Prostate gland (tissue), 2 donors: ENCODE measurements around the gene HOXD11. TPM values are rescaled to one million over a fixed set of nuclear protein-coding genes. Genes with fewer than 3 reads are reported as not detected.

Experiments
- DNase-seq: peaks from one replicate; pipeline ENCODE4 v3.0.0-alpha.2; 2019; ENCODE audit warnings: low spot score
- H3K27ac ChIP-seq, 2 donors: fragments of 200-600 bp; sonication (generic); 2 replicates each; pipeline ENCODE4 v1.5.1; 2017 to 2019
- H3K27me3 ChIP-seq: fragments of 200-600 bp; sonication (generic); replicated peaks from 2 replicates; pipeline ENCODE4 v1.5.1; 2019; ENCODE audit not compliant: insufficient read depth
- H3K36me3 ChIP-seq, 2 donors: fragments of 200-600 bp; sonication (generic); 1 replicate in 1 of 2; 2 replicates in 1 of 2; pipeline versions ENCODE4 v1.5.1 to v1.8.1; 2017 to 2019
- H3K4me1 ChIP-seq: fragments of 200-600 bp; sonication (generic); replicated peaks from 2 replicates; pipeline ENCODE4 v1.5.1; 2019
- H3K4me3 ChIP-seq, 2 donors: fragments of 200-600 bp; sonication (generic); 2 replicates each; pipeline ENCODE4 v1.5.1; 2017 to 2019
- H3K9me3 ChIP-seq: fragments of 200-600 bp; sonication (generic); 2 replicates; pipeline ENCODE4 v1.5.1; 2017
- POLR2A ChIP-seq: fragments of 450-650 bp; IDR thresholded peaks from one replicate; pipeline ENCODE4 v1.6.1; 2016; ENCODE audit warnings: antibody characterized with exemption, mild to moderate bottlenecking
- POLR2AphosphoS5 ChIP-seq: sonication (generic); formaldehyde crosslinking; IDR thresholded peaks from one replicate; pipeline ENCODE4 v1.6.1; 2017; ENCODE audit warnings: antibody characterized with exemption
- WGBS: methylation state at CpG from one replicate; pipeline ENCODE4 v1.1.5; 2018; 5-methylcytosine and 5-hydroxymethylcytosine counted together
- intact Hi-C: fragments of 100-400 bp; cut with DNase I; formaldehyde crosslinking; loops from one replicate; pipeline ENCODE4 v1.14.2; 2022
- total RNA-seq, 2 donors: library from RNA; depleted of rRNA; stranded (reverse); fragments of >200 nt; gene quantifications; one replicate each; pipeline ENCODE4 v1.1.0, GENCODE V29; 2016
- TF ChIP-seq, protein P1 (sequence below), 4 experiments: fragments of 200-600 bp in 2 of 4; fragments of 450-650 bp in 2 of 4; sonication (generic) in 2 of 4; IDR thresholded peaks; 1 replicate in 3 of 4; 2 replicates in 1 of 4; pipeline ENCODE4 v1.5.1; 2016 to 2019; ENCODE audit warnings: antibody characterized with exemption in 4 of 4, mild to moderate bottlenecking in 2 of 4, moderate library complexity in 2 of 4

Gene HOXD11
- total RNA-seq, 2 donors from 2014 or later, result 8.0 to 14.9 TPM

DNA sequence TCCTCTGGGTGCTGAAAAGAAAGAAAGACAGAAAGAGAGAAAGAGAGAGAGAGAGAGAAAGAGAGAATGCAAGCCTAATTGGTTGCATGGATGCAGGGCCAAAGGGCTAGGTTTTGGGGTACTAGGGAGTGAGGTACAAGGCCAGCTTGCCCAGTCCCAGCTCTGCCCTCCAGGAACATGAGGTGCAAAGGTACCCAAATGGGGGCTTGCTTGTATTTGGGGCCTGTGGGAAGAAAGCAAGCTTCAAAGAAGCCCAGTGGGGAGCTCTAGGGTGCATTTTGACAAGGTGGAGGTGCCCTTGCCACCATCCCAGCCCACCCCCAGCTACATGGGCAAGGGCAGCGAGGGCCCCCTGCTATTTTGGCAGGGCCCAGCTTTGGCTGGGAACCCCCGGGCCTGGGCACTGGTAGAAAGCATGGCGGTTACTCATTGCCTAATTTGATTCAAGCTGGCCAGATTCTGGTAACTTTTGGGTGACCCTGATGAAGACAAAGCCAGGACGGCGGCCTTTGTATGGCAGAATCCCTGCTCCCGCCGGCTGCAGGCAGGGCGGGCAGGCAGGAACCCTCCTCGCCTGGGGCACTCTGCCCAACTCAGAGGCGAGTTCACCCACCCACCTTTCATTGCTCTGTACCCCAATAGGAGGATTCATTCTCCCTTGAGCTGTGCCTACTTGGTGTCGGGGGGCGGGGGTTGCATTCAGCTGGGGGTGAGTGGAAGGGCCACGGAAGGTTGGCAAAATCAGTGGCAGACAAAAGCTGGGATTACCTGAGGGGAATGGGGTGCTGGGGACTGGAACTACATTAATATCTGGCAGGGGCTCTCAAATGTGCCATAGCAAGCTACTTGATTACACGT is 43.7 kb downstream of the HOXD11 start:
- Histone ChIP-seq H3K4me3 (no peak overlapping the region), H3K27me3 (no peaks in the 10 kb centered on the region), H3K9me3 (no peaks in the 10 kb centered on the region), H3K36me3 (no peaks in the 10 kb centered on the region), H3K27ac (no peak overlapping the region), H3K4me1 (no peaks in the 10 kb centered on the region)
- 68% methylated on average over 14 of the region's 14 CpGs for WGBS
- DNase-seq, result no peak
- intact Hi-C loops, result no loop called here
- TF ChIP-seq POLR2A (no peak), POLR2AphosphoS5 (no peak)
- TF ChIP-seq, protein P1, sequence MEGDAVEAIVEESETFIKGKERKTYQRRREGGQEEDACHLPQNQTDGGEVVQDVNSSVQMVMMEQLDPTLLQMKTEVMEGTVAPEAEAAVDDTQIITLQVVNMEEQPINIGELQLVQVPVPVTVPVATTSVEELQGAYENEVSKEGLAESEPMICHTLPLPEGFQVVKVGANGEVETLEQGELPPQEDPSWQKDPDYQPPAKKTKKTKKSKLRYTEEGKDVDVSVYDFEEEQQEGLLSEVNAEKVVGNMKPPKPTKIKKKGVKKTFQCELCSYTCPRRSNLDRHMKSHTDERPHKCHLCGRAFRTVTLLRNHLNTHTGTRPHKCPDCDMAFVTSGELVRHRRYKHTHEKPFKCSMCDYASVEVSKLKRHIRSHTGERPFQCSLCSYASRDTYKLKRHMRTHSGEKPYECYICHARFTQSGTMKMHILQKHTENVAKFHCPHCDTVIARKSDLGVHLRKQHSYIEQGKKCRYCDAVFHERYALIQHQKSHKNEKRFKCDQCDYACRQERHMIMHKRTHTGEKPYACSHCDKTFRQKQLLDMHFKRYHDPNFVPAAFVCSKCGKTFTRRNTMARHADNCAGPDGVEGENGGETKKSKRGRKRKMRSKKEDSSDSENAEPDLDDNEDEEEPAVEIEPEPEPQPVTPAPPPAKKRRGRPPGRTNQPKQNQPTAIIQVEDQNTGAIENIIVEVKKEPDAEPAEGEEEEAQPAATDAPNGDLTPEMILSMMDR (IDR thresholded peaks at IDR 0.05), result no peak

DNA sequence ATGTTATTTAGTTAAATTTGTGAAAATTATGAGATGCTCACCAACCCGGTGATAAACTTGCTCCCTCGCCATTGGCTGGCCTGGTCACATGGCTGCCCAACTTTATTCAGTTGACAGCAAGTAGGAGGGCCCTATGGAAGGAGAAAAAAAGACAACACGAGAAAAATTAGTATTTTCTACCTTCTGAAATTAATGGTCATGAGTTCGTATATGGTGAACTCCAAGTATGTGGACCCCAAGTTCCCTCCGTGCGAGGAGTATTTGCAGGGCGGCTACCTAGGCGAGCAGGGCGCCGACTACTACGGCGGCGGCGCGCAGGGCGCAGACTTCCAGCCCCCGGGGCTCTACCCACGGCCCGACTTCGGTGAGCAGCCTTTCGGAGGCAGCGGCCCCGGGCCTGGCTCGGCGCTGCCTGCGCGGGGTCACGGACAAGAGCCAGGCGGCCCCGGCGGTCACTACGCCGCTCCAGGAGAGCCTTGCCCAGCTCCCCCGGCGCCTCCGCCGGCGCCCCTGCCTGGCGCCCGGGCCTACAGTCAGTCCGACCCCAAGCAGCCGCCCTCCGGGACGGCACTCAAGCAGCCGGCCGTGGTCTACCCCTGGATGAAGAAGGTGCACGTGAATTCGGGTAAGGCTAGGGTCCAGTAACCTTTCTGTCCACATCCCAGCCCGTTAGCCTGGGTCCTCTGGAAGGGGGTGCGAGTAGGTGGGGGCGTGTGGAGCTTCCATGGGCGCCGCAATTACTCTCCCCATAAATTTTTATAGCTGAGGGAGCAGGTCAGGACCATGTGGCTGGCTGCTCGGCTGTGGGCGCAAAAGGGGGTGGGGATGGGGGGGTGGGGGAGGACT is 44.6 kb downstream of the HOXD11 start, which contains the start of gene HOXD4:
Gene HOXD4 (plus strand): TSS at position 109 of the 846 bp plus-strand sequence. CDS start 84 bp downstream, at position 193.
- intact Hi-C loops, result no loop called here
- TF ChIP-seq, protein P1 (IDR thresholded peaks at IDR 0.05), result no peak
- TF ChIP-seq POLR2AphosphoS5 (no peak), POLR2A (no peak)
- Histone ChIP-seq H3K4me1 (no peaks in the 10 kb centered on the region), H3K36me3 (no peaks in the 10 kb centered on the region), H3K27ac (no peak within 1 kb of the TSS), H3K27me3 (peaks cover 6% of the 10 kb centered on the region), H3K4me3 (no peak within 1 kb of the TSS), H3K9me3 (no peaks in the 10 kb centered on the region)
- DNase-seq, result no peak
- 42% methylated on average over 51 of the region's 55 CpGs for WGBS

DNA sequence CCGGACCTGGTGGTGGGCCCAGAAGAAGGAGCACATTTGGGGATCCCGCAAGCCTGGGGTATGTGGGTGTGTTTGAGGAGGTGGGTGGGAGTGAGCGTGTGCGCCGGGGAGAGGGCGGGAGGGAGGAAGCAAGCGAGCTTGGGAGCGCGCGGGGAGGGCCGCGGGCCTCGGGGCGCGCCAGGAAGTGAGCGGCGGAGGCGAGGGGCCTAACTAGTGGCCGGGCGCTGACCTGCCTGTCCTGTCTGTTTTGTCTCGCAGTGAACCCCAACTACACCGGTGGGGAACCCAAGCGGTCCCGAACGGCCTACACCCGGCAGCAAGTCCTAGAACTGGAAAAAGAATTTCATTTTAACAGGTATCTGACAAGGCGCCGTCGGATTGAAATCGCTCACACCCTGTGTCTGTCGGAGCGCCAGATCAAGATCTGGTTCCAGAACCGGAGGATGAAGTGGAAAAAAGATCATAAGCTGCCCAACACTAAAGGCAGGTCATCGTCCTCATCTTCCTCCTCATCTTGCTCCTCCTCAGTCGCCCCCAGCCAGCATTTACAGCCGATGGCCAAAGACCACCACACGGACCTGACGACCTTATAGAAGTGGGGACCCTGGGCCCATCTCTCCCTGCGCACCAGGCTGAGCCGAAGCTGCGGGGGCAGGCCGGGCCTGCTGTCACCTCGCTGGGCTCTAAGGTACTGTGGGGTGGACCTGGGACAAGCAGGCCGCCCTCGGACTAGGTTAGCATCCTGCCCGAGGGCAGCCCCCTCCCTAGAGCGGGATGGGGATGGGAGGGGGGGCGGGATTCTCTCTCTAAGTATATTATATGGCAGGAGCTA is 45.5 kb downstream of the HOXD11 start:
- no peaks in the 10 kb centered on the region for H3K9me3 ChIP-seq
- no peaks in the 10 kb centered on the region for H3K36me3 ChIP-seq
- H3K4me3 ChIP-seq, result no peak overlapping the region
- no peaks in the 10 kb centered on the region for H3K4me1 ChIP-seq
- 60% methylated on average over 48 of the region's 48 CpGs for whole genome bisulfite sequencing
- TF ChIP-seq POLR2A (no peak), POLR2AphosphoS5 (no peak)
- TF ChIP-seq, protein P1 (IDR thresholded peaks at IDR 0.05), result no peak
- no peak for DNase-seq
- intact Hi-C loops, result no loop called here
- H3K27me3 ChIP-seq, result peaks cover 14% of the 10 kb centered on the region
- H3K27ac ChIP-seq, result no peak overlapping the region

DNA sequence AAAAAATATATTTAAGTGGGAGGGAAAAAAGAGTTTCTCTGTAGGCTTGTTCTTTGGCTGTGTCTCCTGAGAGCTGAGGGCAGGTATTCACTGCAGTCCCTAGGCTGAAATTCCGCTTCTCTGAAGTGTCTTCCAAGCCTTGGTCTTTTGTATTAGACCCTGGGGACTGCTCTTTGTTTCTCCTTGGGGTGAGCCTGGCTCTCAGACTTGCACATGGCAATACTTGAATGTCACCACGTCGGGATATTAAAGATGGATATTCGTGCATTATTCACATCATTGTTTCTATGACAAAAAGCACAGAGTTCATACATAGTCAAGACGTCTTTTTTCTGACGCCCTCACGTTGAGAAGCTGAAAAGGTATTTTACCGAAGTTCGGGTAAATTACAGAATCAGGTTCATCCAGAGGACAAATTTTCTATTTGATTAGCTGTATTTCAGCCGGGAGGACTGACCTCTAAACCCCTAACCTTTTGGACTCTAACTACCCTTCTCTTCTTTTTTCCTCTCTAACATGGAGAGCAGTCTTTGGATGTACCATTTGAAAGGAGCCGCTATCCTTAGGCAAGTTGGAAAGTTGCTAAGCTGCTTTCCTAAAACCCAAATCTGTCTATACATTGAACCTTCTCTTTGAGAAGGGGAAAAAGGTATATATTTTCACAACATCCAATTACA is 47.6 kb downstream of the HOXD11 start:
- H3K4me3 ChIP-seq, result no peak overlapping the region
- no peaks in the 10 kb centered on the region for H3K36me3 ChIP-seq
- WGBS, result 85% methylated on average over 11 of the region's 11 CpGs
- H3K9me3 ChIP-seq, result no peaks in the 10 kb centered on the region
- no peak for DNase-seq
- H3K4me1 ChIP-seq, result no peaks in the 10 kb centered on the region
- intact Hi-C loops, result no loop called here
- no peak for TF ChIP-seq POLR2AphosphoS5
- TF ChIP-seq, protein P1 (IDR thresholded peaks at IDR 0.05), result no peak
- no peak for TF ChIP-seq POLR2A
- H3K27ac ChIP-seq, result no peak overlapping the region
- peaks cover 26% of the 10 kb centered on the region for H3K27me3 ChIP-seq
